HL-60 (cell line): Measurements from ENCODE around the gene GEMIN4.
A peak's percentile ranks its signal among the peaks of the same experiment; 100 is the strongest.

Source experiments
- DNase-seq, 2 experiments: peaks; one replicate each; pipeline ENCODE4 v3.0.0-alpha.2; 2010 to 2020; ENCODE audit warnings: low read depth in 1 of 2, low spot score in 1 of 2
- H3K27ac ChIP-seq: fragments of 250-450 bp; sonication (Bioruptor Pico); replicated peaks from 2 replicates; pipeline ENCODE4 v1.5.1; 2020; ENCODE audit warnings: mild to moderate bottlenecking, moderate library complexity
- H3K27me3 ChIP-seq: fragments of 250-450 bp; sonication (Bioruptor Pico); 2 replicates; pipeline ENCODE4 v1.5.1; 2021; ENCODE audit warnings: mild to moderate bottlenecking, moderate library complexity; ENCODE audit not compliant: insufficient read depth, poor library complexity, severe bottlenecking
- H3K4me3 ChIP-seq: replicated peaks from 2 replicates; pipeline ENCODE4 v1.5.1; 2011; ENCODE audit warnings: mild to moderate bottlenecking, control low read depth, low read length; ENCODE audit not compliant: insufficient read depth
- GABPA ChIP-seq: IDR thresholded peaks from 2 replicates; pipeline ENCODE4 v1.6.1; 2012; ENCODE audit warnings: low read depth
- POLR2AphosphoS5 ChIP-seq: IDR thresholded peaks from 2 replicates; pipeline ENCODE4 v1.6.1; 2012; ENCODE audit warnings: low read depth
- SPI1 ChIP-seq: IDR thresholded peaks from 2 replicates; pipeline ENCODE4 v1.6.1; 2012; ENCODE audit warnings: low read depth, mild to moderate bottlenecking, borderline replicate concordance
- TF ChIP-seq, protein P1 (sequence below): IDR thresholded peaks from 2 replicates; pipeline ENCODE4 v1.6.1; 2012; ENCODE audit warnings: low read depth; ENCODE audit not compliant: insufficient replicate concordance
- TF ChIP-seq, protein P2 (sequence below): IDR thresholded peaks from one replicate; pipeline ENCODE4 v1.5.1; 2011; ENCODE audit warnings: low read length, control low read depth, inconsistent platforms; ENCODE audit not compliant: insufficient read depth

The GEMIN4 gene

GRCh38 chr17:740240-741017 is 11.6 kb downstream of the GEMIN4 start:
- peak overlapping the region; percentile 12; the same call in 1 of the 2 replicates for H3K27ac ChIP-seq
- TF ChIP-seq, protein P1, sequence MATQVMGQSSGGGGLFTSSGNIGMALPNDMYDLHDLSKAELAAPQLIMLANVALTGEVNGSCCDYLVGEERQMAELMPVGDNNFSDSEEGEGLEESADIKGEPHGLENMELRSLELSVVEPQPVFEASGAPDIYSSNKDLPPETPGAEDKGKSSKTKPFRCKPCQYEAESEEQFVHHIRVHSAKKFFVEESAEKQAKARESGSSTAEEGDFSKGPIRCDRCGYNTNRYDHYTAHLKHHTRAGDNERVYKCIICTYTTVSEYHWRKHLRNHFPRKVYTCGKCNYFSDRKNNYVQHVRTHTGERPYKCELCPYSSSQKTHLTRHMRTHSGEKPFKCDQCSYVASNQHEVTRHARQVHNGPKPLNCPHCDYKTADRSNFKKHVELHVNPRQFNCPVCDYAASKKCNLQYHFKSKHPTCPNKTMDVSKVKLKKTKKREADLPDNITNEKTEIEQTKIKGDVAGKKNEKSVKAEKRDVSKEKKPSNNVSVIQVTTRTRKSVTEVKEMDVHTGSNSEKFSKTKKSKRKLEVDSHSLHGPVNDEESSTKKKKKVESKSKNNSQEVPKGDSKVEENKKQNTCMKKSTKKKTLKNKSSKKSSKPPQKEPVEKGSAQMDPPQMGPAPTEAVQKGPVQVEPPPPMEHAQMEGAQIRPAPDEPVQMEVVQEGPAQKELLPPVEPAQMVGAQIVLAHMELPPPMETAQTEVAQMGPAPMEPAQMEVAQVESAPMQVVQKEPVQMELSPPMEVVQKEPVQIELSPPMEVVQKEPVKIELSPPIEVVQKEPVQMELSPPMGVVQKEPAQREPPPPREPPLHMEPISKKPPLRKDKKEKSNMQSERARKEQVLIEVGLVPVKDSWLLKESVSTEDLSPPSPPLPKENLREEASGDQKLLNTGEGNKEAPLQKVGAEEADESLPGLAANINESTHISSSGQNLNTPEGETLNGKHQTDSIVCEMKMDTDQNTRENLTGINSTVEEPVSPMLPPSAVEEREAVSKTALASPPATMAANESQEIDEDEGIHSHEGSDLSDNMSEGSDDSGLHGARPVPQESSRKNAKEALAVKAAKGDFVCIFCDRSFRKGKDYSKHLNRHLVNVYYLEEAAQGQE = no peak
- TF ChIP-seq SPI1 = peak; percentile 33; the same call in 1 of the 2 replicates
- TF ChIP-seq GABPA = no peak
- TF ChIP-seq, protein P2, sequence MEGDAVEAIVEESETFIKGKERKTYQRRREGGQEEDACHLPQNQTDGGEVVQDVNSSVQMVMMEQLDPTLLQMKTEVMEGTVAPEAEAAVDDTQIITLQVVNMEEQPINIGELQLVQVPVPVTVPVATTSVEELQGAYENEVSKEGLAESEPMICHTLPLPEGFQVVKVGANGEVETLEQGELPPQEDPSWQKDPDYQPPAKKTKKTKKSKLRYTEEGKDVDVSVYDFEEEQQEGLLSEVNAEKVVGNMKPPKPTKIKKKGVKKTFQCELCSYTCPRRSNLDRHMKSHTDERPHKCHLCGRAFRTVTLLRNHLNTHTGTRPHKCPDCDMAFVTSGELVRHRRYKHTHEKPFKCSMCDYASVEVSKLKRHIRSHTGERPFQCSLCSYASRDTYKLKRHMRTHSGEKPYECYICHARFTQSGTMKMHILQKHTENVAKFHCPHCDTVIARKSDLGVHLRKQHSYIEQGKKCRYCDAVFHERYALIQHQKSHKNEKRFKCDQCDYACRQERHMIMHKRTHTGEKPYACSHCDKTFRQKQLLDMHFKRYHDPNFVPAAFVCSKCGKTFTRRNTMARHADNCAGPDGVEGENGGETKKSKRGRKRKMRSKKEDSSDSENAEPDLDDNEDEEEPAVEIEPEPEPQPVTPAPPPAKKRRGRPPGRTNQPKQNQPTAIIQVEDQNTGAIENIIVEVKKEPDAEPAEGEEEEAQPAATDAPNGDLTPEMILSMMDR = no peak
- TF ChIP-seq POLR2AphosphoS5 = 0 out of 2 replicates have a peak, but pooled peaks have one; percentile 20
- no peaks in the 10 kb centered on the region for H3K27me3 ChIP-seq
- DNase-seq = peak; percentile 35 to 79
- H3K4me3 ChIP-seq = no peak overlapping the region

DNA sequence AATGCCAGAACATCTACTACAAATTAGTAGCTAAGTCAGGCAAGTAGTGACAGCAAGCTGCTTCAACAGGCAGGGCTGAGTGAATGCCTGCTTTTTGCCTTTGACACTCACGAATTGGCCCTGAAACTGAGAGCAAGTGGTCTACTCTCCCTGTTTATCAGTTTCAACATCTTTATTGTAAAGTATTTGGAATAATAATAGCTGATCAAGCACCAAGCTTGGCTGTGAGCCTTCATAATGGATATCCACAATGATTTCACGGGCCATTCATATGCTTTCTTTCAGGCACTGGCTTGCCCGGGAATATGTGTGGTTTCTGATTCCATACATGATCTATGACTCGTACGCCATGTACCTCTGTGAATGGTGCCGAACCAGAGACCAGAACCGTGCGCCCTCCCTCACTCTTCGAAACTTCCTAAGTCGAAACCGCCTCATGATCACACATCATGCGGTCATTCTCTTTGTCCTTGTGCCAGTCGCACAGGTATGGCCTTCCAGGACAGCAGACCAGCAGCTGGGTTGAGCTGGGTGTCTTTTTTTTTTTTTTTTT is 14.4 kb downstream of the GEMIN4 start:
- H3K27ac ChIP-seq = no peak overlapping the region
- DNase-seq = no peak
- TF ChIP-seq GABPA = no peak
- TF ChIP-seq, protein P1 = no peak
- TF ChIP-seq POLR2AphosphoS5 = no peak
- TF ChIP-seq, protein P2 = no peak
- TF ChIP-seq SPI1 = no peak
- no peak overlapping the region for H3K4me3 ChIP-seq
- peaks cover 3% of the 10 kb centered on the region for H3K27me3 ChIP-seq

DNA sequence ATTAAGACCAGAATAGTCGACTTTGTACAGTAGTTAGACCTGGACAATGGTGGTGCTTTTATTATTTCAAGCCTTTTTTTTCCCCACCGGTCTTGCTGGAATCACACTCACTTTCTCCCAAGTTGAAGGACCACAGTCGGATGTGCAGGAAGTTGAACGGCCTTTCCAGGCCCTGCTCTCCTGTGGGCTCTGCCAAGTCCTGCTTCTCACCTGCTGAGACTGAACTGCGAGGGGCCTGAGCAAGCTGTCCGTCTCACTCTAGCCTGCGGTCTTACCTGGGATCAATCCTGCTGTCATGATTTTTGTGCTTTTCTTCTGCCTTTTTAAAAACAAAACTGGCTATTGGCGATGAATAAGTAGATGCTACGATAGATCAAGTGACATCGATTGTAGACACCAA is 18.3 kb downstream of the GEMIN4 start:
- no peak for DNase-seq
- Histone ChIP-seq H3K27ac (no peak overlapping the region), H3K4me3 (no peak overlapping the region), H3K27me3 (peaks cover 3% of the 10 kb centered on the region)
- no peak for TF ChIP-seq POLR2AphosphoS5
- TF ChIP-seq, protein P1 = no peak
- no peak for TF ChIP-seq GABPA
- no peak for TF ChIP-seq SPI1
- TF ChIP-seq, protein P2 = no peak
